ENCODE data around the gene SBK3. TPM values are rescaled to one million over a fixed set of nuclear protein-coding genes. Genes with fewer than 3 reads are reported as not detected.
A peak's percentile ranks its signal among the peaks of the same experiment; 100 is the strongest.

Gene SBK3
- total RNA-seq, 1 experiment from 2014 or later: 4.0 TPM

GRCh38 chr19:55493052-55493644 is 52.2 kb downstream of the SBK3 start:
- Histone ChIP-seq H3K4me1 (ENCODE audit: control insufficient read depth, insufficient read depth, low read length) (peaks cover 47% of the 10 kb centered on the region), H3K9me3 (ENCODE audit: control insufficient read depth, insufficient read depth, low read depth, low read length) (no peaks in the 10 kb centered on the region), H3K27me3 (ENCODE audit: control insufficient read depth, insufficient read depth, low read length) (no peaks in the 10 kb centered on the region), H3K36me3 (ENCODE audit: control insufficient read depth, insufficient read depth, low read length) (no peaks in the 10 kb centered on the region), H3K4me3 (ENCODE audit: low read depth in 2 of 2, low read length in 2 of 2) (no peak overlapping the region), H3K27ac (ENCODE audit: low read length) (no peak overlapping the region)
- TF ChIP-seq SIN3A (IDR thresholded peaks at IDR 0.05; ENCODE audit: borderline replicate concordance, insufficient read depth, low read depth, low read length) (no peak), POLR2AphosphoS5 (IDR thresholded peaks at IDR 0.05; ENCODE audit: low read depth, low read length) (no peak), TCF7L2 (IDR thresholded peaks at IDR 0.05; ENCODE audit: low read depth, low read length) (no peak)
- TF ChIP-seq, protein P1, sequence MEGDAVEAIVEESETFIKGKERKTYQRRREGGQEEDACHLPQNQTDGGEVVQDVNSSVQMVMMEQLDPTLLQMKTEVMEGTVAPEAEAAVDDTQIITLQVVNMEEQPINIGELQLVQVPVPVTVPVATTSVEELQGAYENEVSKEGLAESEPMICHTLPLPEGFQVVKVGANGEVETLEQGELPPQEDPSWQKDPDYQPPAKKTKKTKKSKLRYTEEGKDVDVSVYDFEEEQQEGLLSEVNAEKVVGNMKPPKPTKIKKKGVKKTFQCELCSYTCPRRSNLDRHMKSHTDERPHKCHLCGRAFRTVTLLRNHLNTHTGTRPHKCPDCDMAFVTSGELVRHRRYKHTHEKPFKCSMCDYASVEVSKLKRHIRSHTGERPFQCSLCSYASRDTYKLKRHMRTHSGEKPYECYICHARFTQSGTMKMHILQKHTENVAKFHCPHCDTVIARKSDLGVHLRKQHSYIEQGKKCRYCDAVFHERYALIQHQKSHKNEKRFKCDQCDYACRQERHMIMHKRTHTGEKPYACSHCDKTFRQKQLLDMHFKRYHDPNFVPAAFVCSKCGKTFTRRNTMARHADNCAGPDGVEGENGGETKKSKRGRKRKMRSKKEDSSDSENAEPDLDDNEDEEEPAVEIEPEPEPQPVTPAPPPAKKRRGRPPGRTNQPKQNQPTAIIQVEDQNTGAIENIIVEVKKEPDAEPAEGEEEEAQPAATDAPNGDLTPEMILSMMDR (IDR thresholded peaks at IDR 0.05): no peak
- TF ChIP-seq, protein P2, sequence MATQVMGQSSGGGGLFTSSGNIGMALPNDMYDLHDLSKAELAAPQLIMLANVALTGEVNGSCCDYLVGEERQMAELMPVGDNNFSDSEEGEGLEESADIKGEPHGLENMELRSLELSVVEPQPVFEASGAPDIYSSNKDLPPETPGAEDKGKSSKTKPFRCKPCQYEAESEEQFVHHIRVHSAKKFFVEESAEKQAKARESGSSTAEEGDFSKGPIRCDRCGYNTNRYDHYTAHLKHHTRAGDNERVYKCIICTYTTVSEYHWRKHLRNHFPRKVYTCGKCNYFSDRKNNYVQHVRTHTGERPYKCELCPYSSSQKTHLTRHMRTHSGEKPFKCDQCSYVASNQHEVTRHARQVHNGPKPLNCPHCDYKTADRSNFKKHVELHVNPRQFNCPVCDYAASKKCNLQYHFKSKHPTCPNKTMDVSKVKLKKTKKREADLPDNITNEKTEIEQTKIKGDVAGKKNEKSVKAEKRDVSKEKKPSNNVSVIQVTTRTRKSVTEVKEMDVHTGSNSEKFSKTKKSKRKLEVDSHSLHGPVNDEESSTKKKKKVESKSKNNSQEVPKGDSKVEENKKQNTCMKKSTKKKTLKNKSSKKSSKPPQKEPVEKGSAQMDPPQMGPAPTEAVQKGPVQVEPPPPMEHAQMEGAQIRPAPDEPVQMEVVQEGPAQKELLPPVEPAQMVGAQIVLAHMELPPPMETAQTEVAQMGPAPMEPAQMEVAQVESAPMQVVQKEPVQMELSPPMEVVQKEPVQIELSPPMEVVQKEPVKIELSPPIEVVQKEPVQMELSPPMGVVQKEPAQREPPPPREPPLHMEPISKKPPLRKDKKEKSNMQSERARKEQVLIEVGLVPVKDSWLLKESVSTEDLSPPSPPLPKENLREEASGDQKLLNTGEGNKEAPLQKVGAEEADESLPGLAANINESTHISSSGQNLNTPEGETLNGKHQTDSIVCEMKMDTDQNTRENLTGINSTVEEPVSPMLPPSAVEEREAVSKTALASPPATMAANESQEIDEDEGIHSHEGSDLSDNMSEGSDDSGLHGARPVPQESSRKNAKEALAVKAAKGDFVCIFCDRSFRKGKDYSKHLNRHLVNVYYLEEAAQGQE (IDR thresholded peaks at IDR 0.05; ENCODE audit: insufficient read depth in 1 of 2, low read depth in 2 of 2, low read length in 1 of 2): no peak
- intact Hi-C loops (cut with micrococcal nuclease; ENCODE audit: unreplicated experiment) (no loop called here), in situ Hi-C loops (cut with HindIII; ENCODE audit: low pct_unique_long_range_greater_than_20kb, low sequenced_read_pairs) (no loop called here)
- ChIA-PET POLR2A (interaction anchor here (0.7 kb wide), 1 partner anchor 11 kb away, joined by 5 read pairs; no protein-coding TSS in a partner anchor), CTCF (interaction anchor here (1.4 kb wide), 1 partner anchor 11 kb away, joined by 5 read pairs; no protein-coding TSS in a partner anchor)
- DNase-seq (ENCODE audit: low read depth, low spot score) (no peak), ATAC-seq (no peak)
- BruUV-seq (replicated peaks): no TSS peak

- TF ChIP-seq SIN3A (IDR thresholded peaks at IDR 0.05; ENCODE audit: borderline replicate concordance, insufficient read depth, low read depth, low read length): no peak
- TF ChIP-seq TCF7L2 (IDR thresholded peaks at IDR 0.05; ENCODE audit: low read depth, low read length): no peak
- no peak for TF ChIP-seq POLR2AphosphoS5 (IDR thresholded peaks at IDR 0.05; ENCODE audit: low read depth, low read length)
- TF ChIP-seq, protein P1 (IDR thresholded peaks at IDR 0.05): no peak
- TF ChIP-seq, protein P2 (IDR thresholded peaks at IDR 0.05; ENCODE audit: insufficient read depth in 1 of 2, low read depth in 2 of 2, low read length in 1 of 2): no peak
- intact Hi-C loops (cut with micrococcal nuclease; ENCODE audit: unreplicated experiment) (no loop called here), in situ Hi-C loops (cut with HindIII; ENCODE audit: low pct_unique_long_range_greater_than_20kb, low sequenced_read_pairs) (no loop called here)
- peaks cover 52% of the 10 kb centered on the region for H3K4me1 ChIP-seq (ENCODE audit: control insufficient read depth, insufficient read depth, low read length)
- POLR2A ChIA-PET: interaction anchor here (1.0 kb wide), 1 partner anchor 16 kb away, joined by 3 read pairs; no protein-coding TSS in a partner anchor
- DNase-seq (ENCODE audit: low read depth, low spot score): no peak
- CTCF ChIA-PET: interaction anchor here (0.5 to 1.4 kb wide), 2 partner anchors 12 to 144 kb away, joined by 5 to 7 read pairs; no protein-coding TSS in a partner anchor
- peak overlapping the region; percentile 64; the same call in 1 of the 2 replicates for H3K27ac ChIP-seq (ENCODE audit: low read length)
- no peaks in the 10 kb centered on the region for H3K9me3 ChIP-seq (ENCODE audit: control insufficient read depth, insufficient read depth, low read depth, low read length)
- H3K36me3 ChIP-seq (ENCODE audit: control insufficient read depth, insufficient read depth, low read length): no peaks in the 10 kb centered on the region
- H3K4me3 ChIP-seq (ENCODE audit: low read depth in 2 of 2, low read length in 2 of 2): no peak overlapping the region
- H3K27me3 ChIP-seq (ENCODE audit: control insufficient read depth, insufficient read depth, low read length): no peaks in the 10 kb centered on the region
- BruUV-seq (replicated peaks): TSS peak; percentile 73
- no peak for ATAC-seq
Measured at GRCh38 chr19:55492362-55492944, 52.9 kb downstream of the SBK3 start.
